Activated naive CD8-positive, alpha-beta T cell treated with anti-CD3 and anti-CD28 coated beads for 36 hours (primary cell): ENCODE data around the gene ENPP3. TPM values are rescaled to one million over a fixed set of nuclear protein-coding genes. Genes with fewer than 3 reads are reported as not detected.

ENCODE experiments used
- DNase-seq: peaks from one replicate; pipeline ENCODE4 v3.0.0; 2021
- H3K27ac Mint-ChIP-seq: one replicate; pipeline ENCODE4 v1.8.0; 2022; ENCODE audit warnings: mild to moderate bottlenecking, moderate library complexity, mixed read lengths
- H3K27me3 Mint-ChIP-seq: one replicate; pipeline ENCODE4 v1.8.0; 2022; ENCODE audit warnings: mild to moderate bottlenecking, mixed read lengths
- H3K36me3 Mint-ChIP-seq: one replicate; pipeline ENCODE4 v1.8.0; 2021; ENCODE audit warnings: mild to moderate bottlenecking, mixed read lengths
- H3K4me1 Mint-ChIP-seq: one replicate; pipeline ENCODE4 v1.8.0; 2021; ENCODE audit warnings: mixed read lengths
- H3K4me3 Mint-ChIP-seq: one replicate; pipeline ENCODE4 v1.8.0; 2022; ENCODE audit warnings: mild to moderate bottlenecking, moderate library complexity, mixed read lengths
- H3K9me3 Mint-ChIP-seq: one replicate; pipeline ENCODE4 v1.8.0; 2022; ENCODE audit warnings: mixed read lengths
- total RNA-seq, 2 experiments: library from RNA; stranded (reverse); gene quantifications; one replicate each; pipeline ENCODE4 v1.2.3, GENCODE V29; 2021

ENPP3 gene
- under 1 TPM; 0.45 to 0.64 TPM for total RNA-seq

- H3K4me3 Mint-ChIP-seq = no peak within 1 kb of the TSS
- no peak for DNase-seq
- H3K4me1 Mint-ChIP-seq = no peaks in the 10 kb centered on the region
- no peaks in the 10 kb centered on the region for H3K27me3 Mint-ChIP-seq
- H3K36me3 Mint-ChIP-seq = no peaks in the 10 kb centered on the region
- H3K27ac Mint-ChIP-seq = no peak within 1 kb of the TSS
- H3K9me3 Mint-ChIP-seq = no peaks in the 10 kb centered on the region
These were observed at the start of gene ENPP3 for GRCh38 chr6:131636880-131637792. Gene ENPP3, plus strand, starts transcription at chr6:131637302. Its CDS starts 83 bp downstream, at chr6:131637385.

DNA sequence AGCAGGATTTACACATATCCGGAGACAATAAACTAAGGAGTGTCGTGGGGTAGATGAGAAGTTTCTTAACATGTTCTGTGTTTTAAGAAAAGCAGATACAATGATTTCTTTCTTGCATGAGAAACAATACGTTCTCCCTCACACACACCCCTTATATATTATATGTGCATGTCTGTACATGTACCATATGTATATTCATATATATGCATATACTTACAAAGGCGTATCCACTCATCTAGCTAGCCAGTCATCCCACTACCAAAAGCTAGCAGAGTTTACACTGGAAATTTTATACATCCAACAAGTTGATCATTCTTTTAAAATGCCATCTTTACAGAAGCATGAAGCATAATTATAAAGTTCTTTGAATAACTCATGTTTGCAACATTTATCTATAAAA lies 49.2 kb upstream of the ENPP3 start:
- no peak overlapping the region for H3K4me3 Mint-ChIP-seq
- H3K4me1 Mint-ChIP-seq = no peaks in the 10 kb centered on the region
- H3K27ac Mint-ChIP-seq = no peak overlapping the region

DNA sequence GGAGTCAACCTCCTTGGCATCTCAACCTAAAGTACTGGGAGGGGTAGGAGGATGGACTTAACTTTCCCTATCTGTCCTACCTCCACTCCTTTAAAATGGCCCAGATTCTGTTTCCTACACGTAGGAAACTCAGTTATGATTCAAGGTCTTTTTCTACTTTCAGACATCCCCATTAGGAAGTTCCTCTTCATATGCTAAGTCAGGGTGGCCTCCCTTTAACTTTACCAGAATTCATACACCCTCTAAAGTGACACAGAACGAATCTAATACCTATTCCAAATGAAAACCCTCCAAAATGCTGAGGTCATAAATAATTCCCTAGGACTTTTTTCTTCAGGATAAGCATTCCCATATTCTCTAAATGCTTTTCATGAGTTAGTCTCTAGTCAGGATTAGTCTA lies 48.5 kb upstream of the ENPP3 start:
- DNase-seq = no peak
- H3K9me3 Mint-ChIP-seq = no peaks in the 10 kb centered on the region
- no peaks in the 10 kb centered on the region for H3K4me1 Mint-ChIP-seq
- H3K36me3 Mint-ChIP-seq = peaks cover 12% of the 10 kb centered on the region
- no peaks in the 10 kb centered on the region for H3K27me3 Mint-ChIP-seq
- no peak overlapping the region for H3K27ac Mint-ChIP-seq
- H3K4me3 Mint-ChIP-seq = no peak overlapping the region

More for the DNA sequence above, 49.2 kb upstream of the ENPP3 start:
- Mint-ChIP-seq H3K9me3 (no peaks in the 10 kb centered on the region), H3K36me3 (peaks cover 12% of the 10 kb centered on the region), H3K27me3 (no peaks in the 10 kb centered on the region)
- no peak for DNase-seq

DNA sequence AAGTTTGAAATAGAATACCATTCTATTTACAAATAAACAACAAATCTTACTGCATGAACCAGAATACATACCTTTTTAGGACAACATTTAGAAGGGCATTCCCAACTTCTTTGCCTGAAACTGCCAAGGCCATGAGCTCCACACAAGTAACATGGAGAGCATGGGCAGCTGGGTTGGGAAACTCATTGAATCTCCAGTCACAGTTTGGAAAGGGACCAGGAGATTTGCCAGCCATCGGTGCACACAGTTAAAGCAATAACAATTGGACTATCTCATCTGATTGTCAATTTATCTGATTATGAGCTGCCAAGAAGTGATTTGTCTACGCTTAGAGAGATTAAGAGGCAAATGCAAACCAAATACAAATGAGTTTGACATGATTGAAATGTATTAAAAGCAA lies 44.2 kb upstream of the ENPP3 start:
- H3K4me1 Mint-ChIP-seq = no peaks in the 10 kb centered on the region
- H3K27me3 Mint-ChIP-seq = no peaks in the 10 kb centered on the region
- H3K9me3 Mint-ChIP-seq = no peaks in the 10 kb centered on the region
- no peak for DNase-seq
- no peak overlapping the region for H3K27ac Mint-ChIP-seq
- no peak overlapping the region for H3K4me3 Mint-ChIP-seq
- H3K36me3 Mint-ChIP-seq = peaks cover 13% of the 10 kb centered on the region

DNA sequence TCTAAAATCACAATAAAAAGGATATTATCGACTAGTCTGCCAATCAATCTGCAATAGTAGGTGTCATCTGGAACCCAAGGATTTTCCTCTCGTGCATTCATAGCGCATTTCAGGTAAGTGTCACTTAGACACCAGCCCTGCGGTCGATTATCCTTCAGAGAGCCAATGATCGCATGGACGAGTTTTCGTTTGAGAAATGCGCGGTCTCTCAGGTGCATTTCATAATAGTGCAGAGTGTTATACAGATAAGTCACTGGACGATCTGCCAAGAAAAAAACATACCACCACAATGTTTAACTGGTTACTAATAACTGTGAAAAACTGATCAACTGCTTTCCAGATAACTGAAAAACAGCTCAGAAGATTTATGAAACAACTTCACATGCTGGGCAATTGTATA lies 43.0 kb upstream of the ENPP3 start:
- H3K36me3 Mint-ChIP-seq = peaks cover 13% of the 10 kb centered on the region
- no peaks in the 10 kb centered on the region for H3K9me3 Mint-ChIP-seq
- H3K27me3 Mint-ChIP-seq = no peaks in the 10 kb centered on the region
- H3K4me3 Mint-ChIP-seq = no peak overlapping the region
- no peak overlapping the region for H3K27ac Mint-ChIP-seq
- DNase-seq = no peak
- no peaks in the 10 kb centered on the region for H3K4me1 Mint-ChIP-seq

- Mint-ChIP-seq H3K36me3 (peaks cover 15% of the 10 kb centered on the region), H3K4me3 (no peak overlapping the region), H3K9me3 (no peaks in the 10 kb centered on the region), H3K27ac (no peak overlapping the region), H3K4me1 (no peaks in the 10 kb centered on the region), H3K27me3 (no peaks in the 10 kb centered on the region)
- DNase-seq = no peak
These were observed 39.7 kb upstream of the ENPP3 start for GRCh38 chr6:131597446-131597845.

DNA sequence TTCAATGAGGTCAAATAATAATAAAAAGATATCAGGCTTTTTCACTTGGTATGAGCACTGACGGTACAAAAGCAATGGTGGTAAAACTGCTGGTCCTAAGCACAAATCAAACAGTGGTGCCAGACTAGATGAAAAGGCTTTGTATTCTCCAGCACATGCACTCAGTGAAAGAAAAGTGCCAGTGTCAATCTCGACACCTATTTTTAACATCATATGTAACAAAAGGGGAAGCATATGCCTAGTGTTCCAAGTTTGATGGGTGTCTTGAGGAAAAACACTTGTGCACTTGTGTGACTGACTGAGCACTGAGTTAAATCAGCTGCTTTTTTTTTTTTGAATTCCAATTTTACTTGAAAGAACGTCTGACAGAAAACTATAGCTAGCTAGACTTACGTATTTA lies 36.4 kb upstream of the ENPP3 start:
- H3K27ac Mint-ChIP-seq = no peak overlapping the region
- H3K4me1 Mint-ChIP-seq = no peaks in the 10 kb centered on the region
- peaks cover 14% of the 10 kb centered on the region for H3K36me3 Mint-ChIP-seq
- DNase-seq = no peak
- H3K27me3 Mint-ChIP-seq = no peaks in the 10 kb centered on the region
- no peaks in the 10 kb centered on the region for H3K9me3 Mint-ChIP-seq
- no peak overlapping the region for H3K4me3 Mint-ChIP-seq

DNA sequence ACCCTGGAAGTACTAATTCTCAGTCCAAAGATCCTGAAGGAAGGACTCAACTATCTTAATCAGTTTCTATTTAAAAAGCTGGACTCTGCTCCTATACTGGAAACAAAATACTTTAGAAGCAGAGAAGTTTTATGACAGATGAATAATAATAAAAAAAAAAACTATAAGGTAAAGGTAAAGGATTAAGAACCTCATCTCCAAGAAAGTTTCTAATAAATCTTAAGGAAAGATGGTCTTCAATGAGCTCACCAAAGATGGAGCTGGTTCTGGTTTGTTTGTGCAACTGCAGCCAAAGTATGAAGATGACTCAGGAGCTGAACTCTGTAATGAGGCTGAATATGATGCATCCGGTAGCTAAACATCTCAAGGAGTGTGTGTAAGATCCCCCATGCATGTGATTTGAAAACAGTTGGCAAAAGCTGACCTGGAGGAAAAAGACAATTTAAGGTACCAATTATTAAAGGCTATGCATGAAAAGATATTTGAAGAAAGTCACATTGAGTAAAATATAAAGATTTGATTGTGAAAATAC lies 34.3 kb upstream of the ENPP3 start:
- no peak overlapping the region for H3K27ac Mint-ChIP-seq
- H3K9me3 Mint-ChIP-seq = no peaks in the 10 kb centered on the region
- H3K4me1 Mint-ChIP-seq = no peaks in the 10 kb centered on the region
- no peaks in the 10 kb centered on the region for H3K27me3 Mint-ChIP-seq
- no peak overlapping the region for H3K4me3 Mint-ChIP-seq
- DNase-seq = no peak
- H3K36me3 Mint-ChIP-seq = peaks cover 17% of the 10 kb centered on the region

DNA sequence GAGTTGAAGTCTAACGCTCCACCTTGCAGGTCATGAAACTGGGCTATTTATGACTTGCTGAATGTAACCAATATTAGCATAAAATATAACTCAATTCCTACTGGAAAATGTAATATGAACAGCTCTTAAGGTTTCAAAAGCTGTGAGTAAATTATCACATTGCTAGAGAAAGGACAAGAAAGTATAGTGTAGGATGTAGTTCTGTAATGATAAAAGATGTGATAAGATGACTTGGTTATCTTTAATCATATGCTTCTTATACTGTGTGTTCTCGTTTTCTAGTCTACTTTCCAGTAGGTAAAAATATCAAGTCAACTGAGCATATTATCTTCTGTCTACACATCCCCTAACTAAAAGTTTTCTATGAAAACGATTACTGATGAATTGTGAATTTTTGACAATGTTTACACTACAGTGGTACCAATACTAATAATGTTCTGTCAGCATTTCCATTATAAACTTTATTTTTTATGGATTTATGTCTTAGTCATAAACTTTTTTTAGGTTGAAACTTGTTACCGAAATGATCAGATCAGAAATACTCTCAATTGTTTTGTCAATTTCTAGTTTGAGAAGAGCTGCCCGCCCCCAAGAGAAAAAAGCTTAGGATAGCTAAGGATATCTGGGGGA lies 23.7 kb upstream of the ENPP3 start:
- no peaks in the 10 kb centered on the region for H3K27me3 Mint-ChIP-seq
- H3K36me3 Mint-ChIP-seq = peaks cover 8% of the 10 kb centered on the region
- no peak for DNase-seq
- H3K27ac Mint-ChIP-seq = no peak overlapping the region
- peaks cover 4% of the 10 kb centered on the region for H3K4me1 Mint-ChIP-seq
- H3K9me3 Mint-ChIP-seq = no peaks in the 10 kb centered on the region
- H3K4me3 Mint-ChIP-seq = no peak overlapping the region

- no peaks in the 10 kb centered on the region for H3K27me3 Mint-ChIP-seq
- H3K4me3 Mint-ChIP-seq = no peak overlapping the region
- DNase-seq = no peak
- peaks cover 3% of the 10 kb centered on the region for H3K36me3 Mint-ChIP-seq
- no peaks in the 10 kb centered on the region for H3K9me3 Mint-ChIP-seq
- H3K27ac Mint-ChIP-seq = no peak overlapping the region
- peaks cover 2% of the 10 kb centered on the region for H3K4me1 Mint-ChIP-seq
These were observed 21.8 kb upstream of the ENPP3 start for GRCh38 chr6:131615275-131615674.

GRCh38 chr6:131627724-131628682 lies 9.1 kb upstream of the ENPP3 start, which contains the start of gene MED23:
Gene MED23, minus strand, starts transcription at chr6:131628242. Its CDS starts 193 bp downstream, at chr6:131628049.
- H3K27me3 Mint-ChIP-seq = no peaks in the 10 kb centered on the region
- H3K9me3 Mint-ChIP-seq = no peaks in the 10 kb centered on the region
- peaks cover 18% of the 10 kb centered on the region for H3K4me1 Mint-ChIP-seq
- H3K4me3 Mint-ChIP-seq = peak within 1 kb of the TSS; percentile 98
- peaks cover 2% of the 10 kb centered on the region for H3K36me3 Mint-ChIP-seq
- peak within 1 kb of the TSS; percentile 92 for H3K27ac Mint-ChIP-seq
- DNase-seq = peak; percentile 95

DNA sequence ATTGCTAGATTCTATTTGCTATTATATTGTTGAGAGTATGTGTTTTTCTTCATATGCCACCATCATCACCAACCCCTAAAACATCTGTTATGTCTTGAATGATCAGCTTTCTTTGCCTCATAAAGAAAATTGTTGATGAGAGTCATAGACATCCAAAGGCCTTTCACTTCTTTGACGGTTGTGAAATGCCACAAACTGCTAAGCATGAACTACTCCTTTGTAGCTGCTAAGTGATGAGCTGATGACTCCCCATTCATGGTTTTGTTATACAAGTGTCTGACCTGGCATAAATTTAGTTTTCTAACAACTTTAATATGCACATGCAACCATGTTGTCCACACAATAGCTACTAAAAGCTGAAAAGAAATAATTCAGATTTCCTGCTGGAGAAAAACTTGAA lies 8.4 kb upstream of the ENPP3 start:
- no peaks in the 10 kb centered on the region for H3K36me3 Mint-ChIP-seq
- H3K4me3 Mint-ChIP-seq = peak overlapping the region; percentile 98
- H3K9me3 Mint-ChIP-seq = no peaks in the 10 kb centered on the region
- no peak overlapping the region for H3K27ac Mint-ChIP-seq
- peaks cover 18% of the 10 kb centered on the region for H3K4me1 Mint-ChIP-seq
- H3K27me3 Mint-ChIP-seq = no peaks in the 10 kb centered on the region
- no peak for DNase-seq

DNA sequence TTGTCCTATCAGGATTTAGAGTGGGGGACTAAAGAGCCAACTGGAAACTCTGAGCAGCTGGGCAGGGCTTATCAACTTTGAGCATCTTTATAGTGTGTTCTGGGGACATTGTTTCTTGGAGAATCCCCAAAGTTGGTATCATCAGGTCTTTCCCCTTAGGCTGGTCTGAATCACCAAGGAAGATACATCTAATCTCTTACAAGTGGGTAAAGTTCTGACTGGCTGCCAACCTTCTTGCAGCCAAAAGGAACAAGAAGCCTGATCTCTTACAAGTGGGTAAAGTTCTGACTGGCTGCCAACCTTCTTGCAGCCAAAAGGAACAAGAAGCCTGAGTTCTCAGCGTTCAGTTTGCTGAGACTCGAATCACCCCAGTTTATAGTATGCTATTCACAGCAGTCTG lies 7.5 kb upstream of the ENPP3 start:
- H3K27me3 Mint-ChIP-seq = no peaks in the 10 kb centered on the region
- no peak overlapping the region for H3K4me3 Mint-ChIP-seq
- no peaks in the 10 kb centered on the region for H3K36me3 Mint-ChIP-seq
- peaks cover 18% of the 10 kb centered on the region for H3K4me1 Mint-ChIP-seq
- DNase-seq = no peak
- no peaks in the 10 kb centered on the region for H3K9me3 Mint-ChIP-seq
- no peak overlapping the region for H3K27ac Mint-ChIP-seq

DNA sequence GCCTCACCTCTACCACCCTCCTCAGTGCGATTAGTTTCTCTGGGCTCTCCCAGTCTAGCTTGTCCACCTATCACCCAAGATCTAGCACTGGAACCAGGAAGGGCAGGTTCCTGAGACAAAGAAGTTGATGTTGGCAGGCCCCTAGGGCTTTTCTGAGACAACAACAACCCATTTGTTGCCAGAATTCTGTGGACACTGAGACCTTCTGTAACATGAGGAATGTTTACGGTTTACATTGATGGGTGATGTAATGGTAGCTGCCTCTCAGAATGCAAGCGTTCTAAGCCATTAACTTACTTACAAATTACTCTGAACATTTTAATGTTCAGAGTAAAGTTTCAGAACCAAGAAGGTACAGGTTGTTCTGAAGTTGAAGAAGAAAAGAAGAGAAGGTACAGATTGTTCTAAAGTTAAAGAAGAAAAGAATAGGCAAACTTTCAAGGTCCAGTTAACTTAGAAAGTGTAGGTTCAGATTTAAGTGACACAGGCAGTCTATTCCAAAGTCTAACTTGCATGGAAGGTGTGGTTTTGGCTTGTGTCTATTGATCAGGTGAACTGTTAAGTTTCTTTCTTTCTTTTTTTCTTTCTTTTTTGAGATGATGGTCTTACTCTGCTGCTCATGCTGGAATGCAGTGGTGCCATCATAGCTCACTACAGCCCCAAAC lies 5.3 kb upstream of the ENPP3 start:
- Mint-ChIP-seq H3K36me3 (no peaks in the 10 kb centered on the region), H3K9me3 (no peaks in the 10 kb centered on the region), H3K27ac (no peak overlapping the region), H3K4me1 (peaks cover 16% of the 10 kb centered on the region), H3K4me3 (no peak overlapping the region), H3K27me3 (no peaks in the 10 kb centered on the region)
- DNase-seq = no peak
